CD4-positive, CD25-positive, alpha-beta regulatory T cell (primary cell): ENCODE data around the gene RPS15. TPM values are rescaled to one million over a fixed set of nuclear protein-coding genes. Genes with fewer than 3 reads are reported as not detected.

Source experiments
- ATAC-seq, 2 donors: fragments of 150-1000 bp; cut with Tn5 transposase; one replicate each; pipeline ENCODE4 v1.10.0; 2021; ENCODE audit warnings: low read depth in 2 of 2, moderate number of reproducible peaks in 2 of 2, moderate library complexity in 1 of 2
- DNase-seq, 3 donors: peaks; one replicate each; pipeline versions ENCODE4 v3.0.0 to v3.0.0-alpha.2; 2012 to 2022; ENCODE audit warnings: mixed read lengths in 1 of 3
- H3K27ac ChIP-seq: one replicate; pipeline ENCODE4 v1.7.0; 2013; ENCODE audit warnings: mild to moderate bottlenecking, low read length; ENCODE audit not compliant: insufficient read depth, poor library complexity, severe bottlenecking
- H3K27me3 ChIP-seq: one replicate; pipeline ENCODE4 v1.7.0; 2013; ENCODE audit warnings: low read length; ENCODE audit not compliant: control insufficient read depth, insufficient read depth
- H3K36me3 ChIP-seq: one replicate; pipeline ENCODE4 v1.7.0; 2013; ENCODE audit warnings: mild to moderate bottlenecking, low read length, moderate library complexity; ENCODE audit not compliant: control insufficient read depth, insufficient read depth
- H3K4me1 ChIP-seq: 2 replicates; pipeline ENCODE4 v1.7.0; 2013; ENCODE audit warnings: mild to moderate bottlenecking, low read length; ENCODE audit not compliant: insufficient read depth, control insufficient read depth, poor library complexity, severe bottlenecking
- H3K4me3 ChIP-seq: one replicate; pipeline ENCODE4 v1.7.0; 2013; ENCODE audit warnings: low read depth, mild to moderate bottlenecking, low read length, moderate library complexity
- H3K9me3 ChIP-seq, 2 experiments: 1 replicate in 1 of 2; 2 replicates in 1 of 2; pipeline ENCODE4 v1.7.0; 2013; ENCODE audit warnings: low read length in 2 of 2, mild to moderate bottlenecking in 1 of 2, moderate library complexity in 1 of 2; ENCODE audit not compliant: control insufficient read depth in 2 of 2
- H3K27ac Mint-ChIP-seq, 3 donors: one replicate each; pipeline ENCODE4 v1.8.0; 2020 to 2022; ENCODE audit warnings: mild to moderate bottlenecking in 3 of 3, mixed read lengths in 3 of 3, moderate library complexity in 2 of 3
- H3K27me3 Mint-ChIP-seq: one replicate; pipeline ENCODE4 v1.8.0; 2022; ENCODE audit warnings: mild to moderate bottlenecking, mixed read lengths
- H3K36me3 Mint-ChIP-seq: one replicate; pipeline ENCODE4 v1.8.0; 2020; ENCODE audit warnings: mixed read lengths
- H3K4me1 Mint-ChIP-seq, 4 donors: one replicate each; pipeline ENCODE4 v1.8.0; 2020 to 2022; ENCODE audit warnings: mixed read lengths in 4 of 4, mild to moderate bottlenecking in 1 of 4
- H3K4me3 Mint-ChIP-seq, 4 donors: one replicate each; pipeline ENCODE4 v1.8.0; 2020 to 2022; ENCODE audit warnings: mild to moderate bottlenecking in 4 of 4, mixed read lengths in 4 of 4, moderate library complexity in 3 of 4
- H3K9me3 Mint-ChIP-seq, 7 donors: one replicate each; pipeline ENCODE4 v1.8.0; 2020 to 2022; ENCODE audit warnings: mixed read lengths in 7 of 7, mild to moderate bottlenecking in 3 of 7, moderate library complexity in 2 of 7
- polyA plus RNA-seq, 4 donors: library from polyadenylated mRNA; unstranded; fragments of 300-500 nt; fragmentation: Illumina TruSeq; gene quantifications; one replicate each; pipeline ENCODE4 v1.2.3, GENCODE V29; 2021
- total RNA-seq: library from RNA; stranded (reverse); gene quantifications from one replicate; pipeline ENCODE4 v1.2.3, GENCODE V29; 2022

The RPS15 gene
- total and polyA plus RNA-seq, 5 donors from 2014 or later: 1,352 to 3,453 (median 2,915) TPM

GRCh38 chr19:1394252-1395193 is 43.7 kb upstream of the RPS15 start:
- Mint-ChIP-seq H3K9me3 (no peaks in the 10 kb centered on the region), H3K4me1 (peaks cover 0 to 3% (median 0%) of the 10 kb centered on the region in 4 donors), H3K36me3 (peaks cover 8% of the 10 kb centered on the region), H3K27ac (no peak overlapping the region), H3K4me3 (no peak overlapping the region), H3K27me3 (no peaks in the 10 kb centered on the region)
- H3K36me3 ChIP-seq: peaks cover 14% of the 10 kb centered on the region
- peaks cover 2% of the 10 kb centered on the region for H3K4me1 ChIP-seq
- H3K27me3 ChIP-seq: no peaks in the 10 kb centered on the region
- H3K4me3 ChIP-seq: no peak overlapping the region
- H3K27ac ChIP-seq: no peak overlapping the region
- no peaks in the 10 kb centered on the region for H3K9me3 ChIP-seq
- ATAC-seq (no peak), DNase-seq (no peak)

GRCh38 chr19:1395194-1396018 is 42.8 kb upstream of the RPS15 start:
- Mint-ChIP-seq H3K27me3 (no peaks in the 10 kb centered on the region), H3K27ac (no peak overlapping the region), H3K9me3 (no peaks in the 10 kb centered on the region), H3K36me3 (peaks cover 5% of the 10 kb centered on the region), H3K4me1 (peaks cover 0 to 5% (median 0%) of the 10 kb centered on the region in 4 donors), H3K4me3 (no peak overlapping the region)
- Histone ChIP-seq H3K4me3 (no peak overlapping the region), H3K9me3 (no peaks in the 10 kb centered on the region), H3K36me3 (peaks cover 12% of the 10 kb centered on the region), H3K27me3 (no peaks in the 10 kb centered on the region), H3K4me1 (peaks cover 5% of the 10 kb centered on the region), H3K27ac (no peak overlapping the region)
- DNase-seq: no peak
- ATAC-seq: no peak

- H3K4me3 ChIP-seq: no peak overlapping the region
- no peak overlapping the region for H3K4me3 Mint-ChIP-seq
- no peaks in the 10 kb centered on the region for H3K9me3 Mint-ChIP-seq
- no peaks in the 10 kb centered on the region for H3K9me3 ChIP-seq
- H3K36me3 Mint-ChIP-seq: peaks cover 5% of the 10 kb centered on the region
- no peak for DNase-seq
- no peak overlapping the region for H3K27ac Mint-ChIP-seq
- peaks cover 12% of the 10 kb centered on the region for H3K36me3 ChIP-seq
- peaks cover 13% of the 10 kb centered on the region for H3K4me1 ChIP-seq
- H3K27me3 Mint-ChIP-seq: no peaks in the 10 kb centered on the region
- H3K27me3 ChIP-seq: no peaks in the 10 kb centered on the region
- H3K27ac ChIP-seq: no peak overlapping the region
- peaks cover 0 to 8% (median 0%) of the 10 kb centered on the region in 4 donors for H3K4me1 Mint-ChIP-seq
- ATAC-seq: no peak
These were observed 42.0 kb upstream of the RPS15 start for GRCh38 chr19:1396019-1396767.

- H3K4me1 Mint-ChIP-seq: peaks cover 0 to 13% (median 0%) of the 10 kb centered on the region in 4 donors
- ATAC-seq: no peak
- H3K36me3 ChIP-seq: peaks cover 12% of the 10 kb centered on the region
- no peak overlapping the region for H3K4me3 Mint-ChIP-seq
- peaks cover 20% of the 10 kb centered on the region for H3K4me1 ChIP-seq
- no peak overlapping the region for H3K4me3 ChIP-seq
- H3K36me3 Mint-ChIP-seq: peaks cover 5% of the 10 kb centered on the region
- no peaks in the 10 kb centered on the region for H3K9me3 Mint-ChIP-seq
- H3K27ac ChIP-seq: no peak overlapping the region
- no peaks in the 10 kb centered on the region for H3K27me3 ChIP-seq
- no peak overlapping the region for H3K27ac Mint-ChIP-seq
- no peak for DNase-seq
- no peaks in the 10 kb centered on the region for H3K9me3 ChIP-seq
- H3K27me3 Mint-ChIP-seq: no peaks in the 10 kb centered on the region
These were observed 41.2 kb upstream of the RPS15 start for GRCh38 chr19:1396768-1397679.

GRCh38 chr19:1397838-1398237 is 40.4 kb upstream of the RPS15 start:
- Histone ChIP-seq H3K27ac (no peak overlapping the region), H3K9me3 (no peaks in the 10 kb centered on the region), H3K36me3 (peaks cover 6% of the 10 kb centered on the region), H3K4me3 (no peak overlapping the region), H3K27me3 (no peaks in the 10 kb centered on the region), H3K4me1 (peaks cover 22% of the 10 kb centered on the region)
- DNase-seq: no peak
- H3K9me3 Mint-ChIP-seq: no peaks in the 10 kb centered on the region
- ATAC-seq: no peak
- peaks cover 0 to 17% (median under 1%) of the 10 kb centered on the region in 4 donors for H3K4me1 Mint-ChIP-seq
- peaks cover 5% of the 10 kb centered on the region for H3K27me3 Mint-ChIP-seq
- peak overlapping the region in 1 of 3 donors; percentile 66 for H3K27ac Mint-ChIP-seq
- H3K4me3 Mint-ChIP-seq: peak overlapping the region in 1 of 4 donors; percentile 38
- no peaks in the 10 kb centered on the region for H3K36me3 Mint-ChIP-seq

GRCh38 chr19:1399079-1399478 is 39.1 kb upstream of the RPS15 start:
- Histone ChIP-seq H3K36me3 (no peaks in the 10 kb centered on the region), H3K27ac (no peak overlapping the region), H3K27me3 (no peaks in the 10 kb centered on the region), H3K4me1 (peaks cover 22% of the 10 kb centered on the region), H3K9me3 (no peaks in the 10 kb centered on the region), H3K4me3 (no peak overlapping the region)
- Mint-ChIP-seq H3K27ac (no peak overlapping the region), H3K9me3 (peaks cover 0 to 1% (median 0%) of the 10 kb centered on the region in 7 donors), H3K4me1 (peaks cover 0 to 18% (median under 1%) of the 10 kb centered on the region in 4 donors), H3K36me3 (no peaks in the 10 kb centered on the region), H3K27me3 (peaks cover 7% of the 10 kb centered on the region), H3K4me3 (no peak overlapping the region)
- no peak for DNase-seq
- ATAC-seq: no peak
